ENCODE measurements around the gene ACAT2. TPM values are rescaled to one million over a fixed set of nuclear protein-coding genes. Genes with fewer than 3 reads are reported as not detected.
"Not testable (repeated sequence)": the region's sequence is repeated elsewhere in the genome, so short reads cannot be mapped to it uniquely, and the experiment has no call there.

ACAT2 gene
- total RNA-seq, 4 donors from 2014 or later, result 5.6 to 19.6 (median 11.2) TPM

GRCh38 chr6:159823953-159824352 is 62.1 kb downstream of the ACAT2 start:
- TF ChIP-seq POLR2A (IDR thresholded peaks at IDR 0.05) (no peak), CTCF (IDR thresholded peaks at IDR 0.05) (no peak)
- Histone ChIP-seq H3K4me1 (no peaks in the 10 kb centered on the region), H3K36me3 (no peaks in the 10 kb centered on the region), H3K27ac (no peak overlapping the region), H3K4me3 (no peak overlapping the region), H3K27me3 (no peaks in the 10 kb centered on the region), H3K9me3 (no peaks in the 10 kb centered on the region)
- no peak for DNase-seq
- intact Hi-C loops (cut with DNase I; ENCODE audit: low total_unique reads), result no loop called here

- H3K27ac ChIP-seq; H3K36me3 ChIP-seq; H3K9me3 ChIP-seq; H3K4me1 ChIP-seq; intact Hi-C loops (cut with DNase I; ENCODE audit: low total_unique reads); DNase-seq; H3K27me3 ChIP-seq; H3K4me3 ChIP-seq: not testable (repeated sequence)
Measured at GRCh38 chr6:159824690-159825089, 62.8 kb downstream of the ACAT2 start.

- no peak for TF ChIP-seq CTCF (IDR thresholded peaks at IDR 0.05)
- TF ChIP-seq POLR2A (IDR thresholded peaks at IDR 0.05), result no peak
- Histone ChIP-seq H3K4me1 (no peaks in the 10 kb centered on the region), H3K9me3 (no peaks in the 10 kb centered on the region), H3K27me3 (no peaks in the 10 kb centered on the region), H3K4me3 (no peak overlapping the region), H3K36me3 (no peaks in the 10 kb centered on the region), H3K27ac (no peak overlapping the region)
- intact Hi-C loops (cut with DNase I; ENCODE audit: low total_unique reads), result no loop called here
- DNase-seq, result no peak
Measured at GRCh38 chr6:159826004-159826403, 64.2 kb downstream of the ACAT2 start.

- Histone ChIP-seq H3K4me3 (no peak overlapping the region), H3K4me1 (no peaks in the 10 kb centered on the region), H3K36me3 (no peaks in the 10 kb centered on the region), H3K27ac (peak overlapping the region in 1 of 2 donors; percentile 50), H3K27me3 (no peaks in the 10 kb centered on the region), H3K9me3 (no peaks in the 10 kb centered on the region)
- no peak for DNase-seq
- TF ChIP-seq POLR2A (IDR thresholded peaks at IDR 0.05) (no peak), CTCF (IDR thresholded peaks at IDR 0.05) (no peak)
- intact Hi-C loops (cut with DNase I; ENCODE audit: low total_unique reads), result no loop called here
Measured at GRCh38 chr6:159826968-159827647, 65.3 kb downstream of the ACAT2 start.

GRCh38 chr6:159828074-159828473 is 66.2 kb downstream of the ACAT2 start:
- Histone ChIP-seq H3K4me1 (no peaks in the 10 kb centered on the region), H3K9me3 (no peaks in the 10 kb centered on the region), H3K27ac (peak overlapping the region; percentile 9 to 50), H3K4me3 (no peak overlapping the region), H3K27me3 (no peaks in the 10 kb centered on the region), H3K36me3 (no peaks in the 10 kb centered on the region)
- intact Hi-C loops (cut with DNase I; ENCODE audit: low total_unique reads), result no loop called here
- peak; percentile 41 to 48 for DNase-seq
- no peak for TF ChIP-seq CTCF (IDR thresholded peaks at IDR 0.05)
- TF ChIP-seq POLR2A (IDR thresholded peaks at IDR 0.05), result no peak

Small RNA genes lying within 50 kb of the gene (small RNA-seq; reads per million reads assigned to genes)
- not detected for gene RNU4ATAC18P
- 93.2 reads per million, percentile 94 among the genes with 10 or more reads in this experiment for gene SNORA20
- gene SNORA29, result not detected

Other genes with a start within 250 kb of the ACAT2 start
- 100 to 1,000 TPM in 3 of 4 donors, 10 to 100 TPM in 1; 34.1 to 305 (median 208) TPM for gene SOD2, start 68.8 kb upstream of the ACAT2 start, total RNA-seq
- gene WTAP, start 34.5 kb upstream of the ACAT2 start, total RNA-seq, result 100 to 1,000 TPM in 2 of 4 donors, 10 to 100 TPM in 2; 33.3 to 139 (median 95.9) TPM
- 100 to 1,000 TPM; 109 to 241 (median 170) TPM for gene TCP1, start 27.6 kb downstream of the ACAT2 start, total RNA-seq
- 10 to 100 TPM; 23.5 to 66.0 (median 46.8) TPM for gene MRPL18, start 28.4 kb downstream of the ACAT2 start, total RNA-seq
- under 1 TPM in 1 of 4 donors, not detected in 3; 0.69 TPM for gene PNLDC1, start 38.2 kb downstream of the ACAT2 start, total RNA-seq
- under 1 TPM; under 0.01 to 0.58 (median 0.43) TPM for gene MAS1, start 128.9 kb downstream of the ACAT2 start, total RNA-seq
- gene IGF2R, start 207.0 kb downstream of the ACAT2 start, total RNA-seq, result 10 to 100 TPM; 36.5 to 91.7 (median 61.7) TPM